ENCODE data around the gene PRKCI.
"Not testable (repeated sequence)": the region's sequence is repeated elsewhere in the genome, so short reads cannot be mapped to it uniquely, and the experiment has no call there.

- TF ChIP-seq SP1 (IDR thresholded peaks at IDR 0.05); ELF4 (IDR thresholded peaks at IDR 0.05); ZNF384 (IDR thresholded peaks at IDR 0.05); FOXM1 (IDR thresholded peaks at IDR 0.05; ENCODE audit: borderline replicate concordance); BHLHE40 (IDR thresholded peaks at IDR 0.05; ENCODE audit: borderline replicate concordance); HDGF (IDR thresholded peaks at IDR 0.05; ENCODE audit: borderline replicate concordance); FOXK2 (IDR thresholded peaks at IDR 0.05); LEF1 (IDR thresholded peaks at IDR 0.05; ENCODE audit: borderline replicate concordance); SUZ12 (IDR thresholded peaks at IDR 0.05): not testable (repeated sequence)
These were observed 55.1 kb downstream of the PRKCI start for GRCh38 chr3:170277311-170277710.
